HuH-7 (cell line): ENCODE results near the gene CD58.
"Not testable (repeated sequence)": the region's sequence is repeated elsewhere in the genome, so short reads cannot be mapped to it uniquely, and the experiment has no call there.

Source experiments
- DNase-seq: peaks from one replicate; pipeline ENCODE4 v3.0.0; 2011; ENCODE audit warnings: low spot score

Gene CD58

GRCh38 chr1:116569776-116570357, 959 bp downstream of the CD58 start:
- DNase-seq = no peak

GRCh38 chr1:116569381-116569670, 1.5 kb downstream of the CD58 start:
- DNase-seq = no peak

GRCh38 chr1:116568662-116569380, 2.0 kb downstream of the CD58 start:
- DNase-seq = no peak

- DNase-seq = no peak
Measured at GRCh38 chr1:116567790-116568661, 2.8 kb downstream of the CD58 start.

- no peak for DNase-seq
Measured at GRCh38 chr1:116565222-116565621, 5.6 kb downstream of the CD58 start.

GRCh38 chr1:116564426-116564825, 6.4 kb downstream of the CD58 start:
- DNase-seq = no peak

GRCh38 chr1:116562465-116562864, 8.4 kb downstream of the CD58 start:
- not testable (repeated sequence) for DNase-seq

- no peak for DNase-seq
Measured at GRCh38 chr1:116561563-116561962, 9.3 kb downstream of the CD58 start.

- DNase-seq = no peak
Measured at GRCh38 chr1:116560704-116561490, 9.9 kb downstream of the CD58 start.

GRCh38 chr1:116559304-116559761, 11.5 kb downstream of the CD58 start:
- DNase-seq = no peak

- DNase-seq = no peak
Measured at GRCh38 chr1:116558571-116558970, 12.3 kb downstream of the CD58 start.

GRCh38 chr1:116558140-116558549, 12.7 kb downstream of the CD58 start:
- DNase-seq = no peak

- DNase-seq = no peak
Measured at GRCh38 chr1:116557323-116557878, 13.4 kb downstream of the CD58 start.

- DNase-seq = no peak
Measured at GRCh38 chr1:116556289-116557006, 14.4 kb downstream of the CD58 start.

GRCh38 chr1:116554924-116555323, 15.9 kb downstream of the CD58 start:
- DNase-seq = no peak

- no peak for DNase-seq
Measured at GRCh38 chr1:116553386-116554115, 17.3 kb downstream of the CD58 start.

GRCh38 chr1:116546354-116546977, 24.4 kb downstream of the CD58 start:
- DNase-seq = no peak

GRCh38 chr1:116545359-116545705, 25.5 kb downstream of the CD58 start:
- no peak for DNase-seq

- no peak for DNase-seq
Measured at GRCh38 chr1:116544588-116545358, 26.1 kb downstream of the CD58 start.
